HG02798 (cell line): ENCODE measurements around the gene ENPP5.
"Not testable (repeated sequence)": the region's sequence is repeated elsewhere in the genome, so short reads cannot be mapped to it uniquely, and the experiment has no call there.

Experiments
- ATAC-seq: cut with Tn5 transposase; IDR thresholded peaks from one replicate; pipeline ENCODE4 v1.9.1; 2021; ENCODE audit warnings: mild to moderate bottlenecking; ENCODE audit not compliant: unreplicated experiment, poor library complexity

Gene ENPP5

GRCh38 chr6:46175976-46176375 is 5.2 kb upstream of the ENPP5 start:
- ATAC-seq = peak; percentile 57

- ATAC-seq = peak; percentile 86
These were observed 4.7 kb upstream of the ENPP5 start for GRCh38 chr6:46175446-46175845.

- ATAC-seq = no peak
These were observed 4.1 kb upstream of the ENPP5 start for GRCh38 chr6:46174904-46175303.

DNA sequence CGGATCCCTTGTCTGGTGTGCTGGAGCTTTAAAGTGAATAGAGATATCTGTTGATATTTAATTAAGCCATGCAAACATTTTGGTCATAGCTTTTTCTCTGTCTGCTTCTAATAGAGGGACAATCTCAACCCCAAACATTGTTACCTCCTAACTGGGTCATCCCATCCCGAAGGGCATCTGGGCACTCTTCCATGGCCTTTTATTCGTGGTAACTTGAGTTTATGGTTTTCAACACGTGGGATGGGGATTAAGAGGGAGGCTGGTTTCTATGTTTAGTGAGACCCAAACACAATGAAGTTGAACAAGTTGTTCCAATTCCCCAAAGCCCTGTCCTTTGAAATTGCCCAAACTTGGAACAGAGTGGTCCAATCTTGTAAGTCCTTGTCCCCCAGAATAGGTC is 1.4 kb upstream of the ENPP5 start:
- ATAC-seq = no peak

DNA sequence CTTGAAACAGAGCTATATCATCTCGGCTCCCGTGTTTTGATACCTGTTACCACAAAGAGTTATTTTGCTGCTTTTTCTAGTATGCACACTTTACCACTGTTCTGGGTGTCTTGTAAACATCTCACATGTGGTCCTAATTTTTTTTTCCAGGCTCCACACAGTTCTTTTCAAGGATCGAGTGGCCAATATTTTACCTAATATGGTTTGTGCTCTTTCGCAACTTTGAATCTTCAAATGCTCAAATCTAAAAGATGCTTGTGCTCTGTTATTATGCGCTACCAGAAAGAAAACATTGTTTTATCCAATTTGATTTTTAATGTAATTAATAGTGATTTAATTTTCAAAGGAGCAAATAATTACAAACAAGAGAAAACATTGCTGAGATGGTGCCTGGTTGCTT is 10.7 kb downstream of the ENPP5 start:
- ATAC-seq = no peak

- no peak for ATAC-seq
These were observed 11.6 kb downstream of the ENPP5 start for GRCh38 chr6:46159229-46159628.

GRCh38 chr6:46156701-46157100 is 14.1 kb downstream of the ENPP5 start:
- ATAC-seq = no peak

- not testable (repeated sequence) for ATAC-seq
These were observed 21.7 kb downstream of the ENPP5 start for GRCh38 chr6:46149066-46149465.

DNA sequence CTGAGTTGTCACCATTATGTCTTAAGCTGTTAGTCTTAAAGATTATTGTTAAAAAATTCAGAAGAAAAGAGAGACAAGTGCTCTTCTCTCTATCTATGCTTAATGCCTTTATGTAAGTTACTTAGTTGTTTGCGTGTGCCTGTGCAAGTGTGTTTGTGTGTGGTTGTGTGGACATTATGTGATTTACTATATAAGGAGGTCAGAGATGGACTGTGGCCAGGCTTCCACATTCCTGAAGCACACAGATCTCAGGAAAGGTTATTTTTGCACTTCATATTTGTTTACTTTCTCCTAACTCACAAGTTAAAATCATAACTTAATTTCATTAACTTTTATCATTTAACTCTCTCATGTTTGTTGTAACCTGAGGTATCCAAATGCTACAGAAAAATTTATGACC is 26.5 kb downstream of the ENPP5 start:
- ATAC-seq = no peak

- peak; percentile 78 for ATAC-seq
These were observed 32.5 kb downstream of the ENPP5 start for GRCh38 chr6:46138281-46138680.

GRCh38 chr6:46137387-46137786 is 33.4 kb downstream of the ENPP5 start:
- ATAC-seq = peak; percentile 44

GRCh38 chr6:46136831-46137230 is 33.9 kb downstream of the ENPP5 start:
- ATAC-seq = no peak

DNA sequence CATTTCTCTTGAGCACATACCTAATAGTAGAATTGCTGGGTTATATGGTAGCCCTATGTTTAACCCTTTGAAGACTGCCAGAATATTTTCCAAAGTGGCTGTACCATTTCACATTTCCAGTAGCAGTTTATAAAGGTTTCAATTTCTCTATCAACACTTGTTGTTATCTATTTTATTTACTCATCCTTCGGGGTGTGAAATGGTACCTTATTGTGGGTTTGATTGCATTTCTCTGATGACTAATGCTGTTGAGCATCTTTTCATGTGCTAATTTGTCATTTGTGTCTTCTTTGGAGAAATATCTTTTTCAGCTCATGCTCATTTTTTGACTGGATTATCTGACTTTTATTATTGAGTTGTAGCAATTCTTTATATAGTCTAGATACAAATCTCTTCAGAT is 35.6 kb downstream of the ENPP5 start:
- ATAC-seq = no peak

DNA sequence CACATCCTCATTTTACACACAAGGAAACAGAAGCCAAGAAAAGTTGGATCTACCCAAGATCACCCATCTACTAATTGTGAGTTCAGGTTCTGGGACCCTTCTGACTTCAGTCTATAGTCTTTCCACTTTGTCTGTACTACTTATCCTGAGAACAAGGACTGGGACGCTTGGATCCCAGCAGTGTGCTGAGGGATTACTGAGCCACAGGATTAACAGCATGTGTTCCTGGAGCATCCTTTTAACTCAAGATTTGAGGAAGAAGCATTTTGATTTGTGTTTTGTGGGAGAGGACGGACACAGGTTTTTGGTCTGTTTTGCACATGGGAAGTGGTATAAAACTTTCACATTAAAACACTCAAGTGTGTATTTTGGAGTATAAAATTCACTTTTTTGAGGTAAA is 36.6 kb downstream of the ENPP5 start:
- ATAC-seq = no peak

- ATAC-seq = not testable (repeated sequence)
These were observed 39.5 kb downstream of the ENPP5 start for GRCh38 chr6:46131291-46131690.

DNA sequence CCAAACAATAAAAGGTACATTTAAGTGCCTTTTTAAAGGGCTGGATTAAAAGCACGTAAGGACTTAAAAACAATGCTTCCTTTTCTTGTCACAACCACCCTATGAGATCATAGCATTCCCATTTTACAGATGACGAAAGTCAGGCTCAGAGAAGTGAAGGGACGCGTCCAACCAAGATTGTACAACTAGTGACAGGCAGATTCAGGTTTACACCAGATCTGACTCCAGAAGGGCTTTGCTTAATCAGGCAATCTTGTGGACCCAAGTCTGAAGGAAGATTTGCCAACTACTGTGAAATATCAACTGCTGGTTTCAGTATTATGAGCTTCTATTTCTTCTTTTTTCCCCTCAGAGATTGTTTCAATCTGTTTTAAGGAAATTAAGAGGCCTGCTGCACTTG is 40.1 kb downstream of the ENPP5 start:
- no peak for ATAC-seq

DNA sequence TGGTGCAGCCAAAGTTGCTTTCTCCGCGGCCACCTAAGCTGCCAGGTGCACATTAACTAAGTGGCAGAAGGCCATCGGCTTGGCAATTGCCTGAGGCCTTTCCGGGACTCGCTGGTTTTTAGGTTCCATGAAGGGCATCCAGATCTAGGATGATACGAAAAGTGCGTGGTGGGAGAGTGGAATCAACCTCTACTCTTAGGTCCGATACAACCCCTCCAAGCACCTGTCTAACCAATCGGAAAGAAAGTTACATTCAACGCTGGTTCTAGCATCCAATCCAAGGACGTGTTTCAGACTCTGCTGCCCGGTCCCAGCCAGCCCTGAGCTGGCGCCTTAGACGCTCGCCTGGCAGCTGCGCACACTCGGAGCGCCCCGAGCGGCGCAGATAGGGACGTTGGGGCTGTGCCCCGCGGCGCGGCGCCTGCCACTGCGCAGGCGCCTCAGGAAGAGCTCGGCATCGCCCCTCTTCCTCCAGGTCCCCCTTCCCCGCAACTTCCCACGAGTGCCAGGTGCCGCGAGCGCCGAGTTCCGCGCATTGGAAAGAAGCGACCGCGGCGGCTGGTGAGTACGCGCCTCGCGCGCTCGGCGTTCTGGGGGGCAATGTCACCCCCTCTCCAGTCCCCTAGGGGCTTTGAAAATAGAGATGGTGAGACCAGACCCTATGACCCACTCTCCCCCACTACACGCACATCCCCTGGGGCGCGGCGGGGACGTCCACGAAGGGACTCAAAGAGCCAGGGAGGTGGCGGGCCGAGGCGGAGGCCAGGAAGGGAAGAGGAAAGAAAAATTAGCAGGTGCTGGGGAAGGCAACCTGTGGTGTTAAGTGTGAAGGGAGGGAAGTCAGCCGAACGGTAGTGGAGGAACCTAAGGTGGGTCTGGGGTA is 40.9 kb downstream of the ENPP5 start, which contains the start of gene ENPP4:
TSS of gene ENPP4 (plus strand) at position 361 of the 883 bp plus-strand sequence. CDS start 9,595 bp downstream, outside the sequence.
- ATAC-seq = peak; percentile 98

DNA sequence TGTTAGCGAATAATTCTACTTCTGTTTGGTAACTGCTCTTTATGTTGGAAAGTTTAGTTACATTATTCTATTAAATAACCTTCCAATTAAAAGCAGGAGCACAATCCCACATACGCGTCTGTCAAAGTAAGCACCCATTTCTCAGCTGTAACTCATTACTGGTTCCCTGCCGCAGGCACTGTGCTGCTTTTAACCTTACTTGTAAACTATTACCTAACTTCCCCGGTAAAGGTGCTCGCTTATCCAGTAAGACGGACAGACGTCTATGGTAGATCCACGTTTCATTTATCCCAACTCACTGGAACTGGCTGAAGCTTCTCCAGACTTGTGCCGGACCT is 41.5 kb downstream of the ENPP5 start:
- ATAC-seq = peak; percentile 11

GRCh38 chr6:46128476-46128875 is 42.3 kb downstream of the ENPP5 start:
- ATAC-seq = peak; percentile 24

DNA sequence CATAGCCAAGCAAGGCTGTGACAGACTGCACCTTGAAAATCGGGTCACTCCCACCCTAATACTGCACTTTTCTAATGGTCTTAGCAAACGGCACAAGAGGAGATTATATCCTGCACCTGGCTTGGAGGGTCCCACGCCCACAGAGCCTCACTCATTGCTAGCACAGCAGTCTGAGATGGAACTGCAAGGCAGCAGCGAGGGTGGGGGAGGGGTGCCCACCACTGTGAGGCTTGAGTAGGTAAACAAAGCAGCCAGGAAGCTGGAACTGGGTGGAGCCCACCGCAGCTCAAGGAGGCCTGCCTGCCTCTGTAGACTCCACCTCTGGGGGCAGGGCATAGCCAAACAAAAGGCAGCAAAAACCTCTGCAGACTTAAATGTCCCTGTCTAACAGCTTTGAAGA is 51.1 kb downstream of the ENPP5 start:
- ATAC-seq = not testable (repeated sequence)

GRCh38 chr6:46118836-46119235 is 51.9 kb downstream of the ENPP5 start:
- ATAC-seq = no peak

- no peak for ATAC-seq
These were observed 52.6 kb downstream of the ENPP5 start for GRCh38 chr6:46118157-46118556.
